GM19023 (cell line): Measurements from ENCODE around the gene ASCL5.
"Not testable (repeated sequence)": the region's sequence is repeated elsewhere in the genome, so short reads cannot be mapped to it uniquely, and the experiment has no call there.

Experiments used
- ATAC-seq: cut with Tn5 transposase; IDR thresholded peaks from one replicate; pipeline ENCODE4 v1.9.1; 2021; ENCODE audit warnings: mild to moderate bottlenecking, moderate library complexity; ENCODE audit not compliant: unreplicated experiment

The ASCL5 gene

GRCh38 chr1:201126832-201127754 lies at the start of gene ASCL5:
ASCL5 (minus strand) TSS chr1:201127184; CDS start chr1:201115372, 11,812 bp downstream.
- ATAC-seq, result no peak

GRCh38 chr1:201175820-201176500 lies 49.0 kb upstream of the ASCL5 start:
- no peak for ATAC-seq

GRCh38 chr1:201173736-201174135 lies 46.8 kb upstream of the ASCL5 start:
- no peak for ATAC-seq

GRCh38 chr1:201172999-201173610 lies 46.1 kb upstream of the ASCL5 start:
- no peak for ATAC-seq

GRCh38 chr1:201172326-201172725 lies 45.3 kb upstream of the ASCL5 start:
- ATAC-seq, result no peak

- peak; percentile 41 for ATAC-seq
Observed at GRCh38 chr1:201171063-201172036, 44.4 kb upstream of the ASCL5 start.

- peak; percentile 96 for ATAC-seq
Observed at GRCh38 chr1:201170533-201171062, 43.6 kb upstream of the ASCL5 start.

- ATAC-seq, result no peak
Observed at GRCh38 chr1:201169971-201170532, 43.1 kb upstream of the ASCL5 start.

GRCh38 chr1:201169203-201169602 lies 42.2 kb upstream of the ASCL5 start:
- no peak for ATAC-seq

- no peak for ATAC-seq
Observed at GRCh38 chr1:201167041-201167991, 40.3 kb upstream of the ASCL5 start.

- ATAC-seq, result no peak
Observed at GRCh38 chr1:201164645-201165044, 37.7 kb upstream of the ASCL5 start.

- no peak for ATAC-seq
Observed at GRCh38 chr1:201163707-201164106, 36.7 kb upstream of the ASCL5 start.

GRCh38 chr1:201163036-201163435 lies 36.1 kb upstream of the ASCL5 start:
- ATAC-seq, result not testable (repeated sequence)

GRCh38 chr1:201157949-201158348 lies 31.0 kb upstream of the ASCL5 start:
- no peak for ATAC-seq

GRCh38 chr1:201156819-201157218 lies 29.8 kb upstream of the ASCL5 start:
- ATAC-seq, result no peak

GRCh38 chr1:201156346-201156745 lies 29.4 kb upstream of the ASCL5 start:
- no peak for ATAC-seq

GRCh38 chr1:201155354-201155753 lies 28.4 kb upstream of the ASCL5 start:
- no peak for ATAC-seq

GRCh38 chr1:201154389-201155165 lies 27.6 kb upstream of the ASCL5 start, which contains the start of gene TMEM9:
TMEM9 (minus strand) TSS chr1:201154474; CDS start chr1:201153923, 551 bp downstream.
- ATAC-seq, result peak; percentile 98
